ENCODE results near the gene PPFIA4. TPM values are rescaled to one million over a fixed set of nuclear protein-coding genes. Genes with fewer than 3 reads are reported as not detected.
"Not testable (repeated sequence)": the region's sequence is repeated elsewhere in the genome, so short reads cannot be mapped to it uniquely, and the experiment has no call there.

PPFIA4 gene
- total RNA-seq, 2 donors from 2014 or later = 5.4 to 18.8 TPM

DNA sequence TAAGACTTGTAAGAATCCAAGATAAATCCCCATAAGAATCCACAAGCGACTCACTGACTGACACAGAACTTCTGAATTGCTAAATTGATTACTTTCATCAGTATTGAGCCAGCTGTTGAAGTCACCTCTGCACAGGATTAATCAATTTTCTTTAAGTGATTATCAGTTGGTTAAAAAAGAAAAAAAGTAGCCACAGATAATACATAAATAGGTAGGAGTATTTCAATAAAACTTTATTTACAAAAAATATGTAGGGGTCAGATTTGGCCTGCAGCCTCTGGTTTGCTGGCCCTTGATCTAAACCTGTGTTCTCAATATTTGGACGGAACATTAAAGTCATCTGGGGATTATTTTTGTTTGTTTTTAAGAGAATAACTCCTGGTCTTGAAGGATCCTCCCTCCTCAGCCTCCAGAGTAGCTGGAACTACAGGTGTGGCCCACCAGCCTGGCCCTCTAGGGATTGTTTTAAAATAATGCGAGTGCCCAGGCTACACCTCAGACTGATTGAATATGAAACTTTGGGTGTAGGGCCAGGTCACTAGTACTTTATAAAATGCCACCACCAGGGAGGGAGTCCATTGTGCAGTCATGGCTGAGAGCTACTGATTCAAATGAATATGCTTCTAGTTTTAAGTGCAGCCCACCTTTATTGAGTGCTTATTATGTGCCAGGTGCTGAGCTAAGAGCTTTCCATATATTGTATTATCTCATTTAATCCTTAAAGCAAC, 25.9 kb upstream of the PPFIA4 start:
- Mint-ChIP-seq H3K4me1 (ENCODE audit: low read depth) (peaks cover 10% of the 10 kb centered on the region), H3K27me3 (ENCODE audit: low read depth) (peaks cover 34% of the 10 kb centered on the region), H3K27ac (no peak overlapping the region), H3K36me3 (ENCODE audit: insufficient read depth in 2 of 2) (no peaks in the 10 kb centered on the region), H3K4me3 (no peak overlapping the region), H3K9me3 (no peaks in the 10 kb centered on the region)
- DNase-seq (no peak), ATAC-seq (replicated peaks in 1 of 2) (no peak)

DNA sequence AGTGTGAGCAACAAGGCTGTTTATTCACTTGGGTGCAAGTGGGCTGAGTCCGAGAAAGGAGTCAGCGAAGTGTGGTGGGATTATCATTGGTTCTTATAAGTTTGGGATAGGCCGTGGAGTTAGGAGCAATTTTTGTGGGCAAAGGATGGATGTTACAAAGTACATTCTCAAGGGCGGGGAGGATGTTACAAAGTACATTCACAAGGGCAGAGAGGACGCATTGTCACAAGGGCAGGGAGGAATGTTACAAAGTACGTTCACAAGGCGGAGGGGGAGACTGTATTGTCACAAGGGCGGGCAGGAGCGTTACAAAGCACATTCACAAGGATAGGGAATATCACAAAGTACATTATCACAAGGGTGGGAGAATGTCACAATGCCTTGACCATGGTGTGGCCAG, 24.3 kb upstream of the PPFIA4 start:
- Mint-ChIP-seq H3K36me3 (ENCODE audit: insufficient read depth in 2 of 2) (peaks cover 2 to 3% of the 10 kb centered on the region in 2 donors), H3K4me1 (ENCODE audit: low read depth) (peaks cover 26% of the 10 kb centered on the region), H3K27me3 (ENCODE audit: low read depth) (peaks cover 21% of the 10 kb centered on the region), H3K4me3 (no peak overlapping the region), H3K9me3 (no peaks in the 10 kb centered on the region), H3K27ac (no peak overlapping the region)
- ATAC-seq (replicated peaks in 1 of 2) (no peak), DNase-seq (no peak)

DNA sequence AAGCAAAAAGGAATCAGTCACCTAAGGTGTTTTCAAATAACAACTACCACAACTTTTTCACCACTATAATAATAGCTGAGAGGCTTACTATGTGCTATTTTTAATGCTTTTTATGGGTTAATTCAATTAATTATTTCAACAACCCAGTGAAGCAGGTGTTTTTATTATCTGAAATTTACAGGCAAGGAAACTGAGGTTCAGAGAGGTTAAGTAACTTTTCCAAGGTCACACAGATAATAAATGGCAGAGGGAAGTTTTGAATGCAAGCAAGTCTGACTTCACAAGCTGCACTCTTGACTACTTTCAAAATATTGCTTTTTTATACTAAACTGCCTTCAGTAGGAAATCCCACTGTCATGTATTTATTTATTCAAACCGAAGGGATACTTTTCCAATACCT, 23.3 kb upstream of the PPFIA4 start:
- H3K36me3 Mint-ChIP-seq (ENCODE audit: insufficient read depth in 2 of 2) = peaks cover 4% of the 10 kb centered on the region in 2 donors
- peaks cover 12% of the 10 kb centered on the region for H3K27me3 Mint-ChIP-seq (ENCODE audit: low read depth)
- ATAC-seq (replicated peaks in 1 of 2) (no peak), DNase-seq (no peak)
- H3K27ac Mint-ChIP-seq = no peak overlapping the region
- H3K4me3 Mint-ChIP-seq = no peak overlapping the region
- no peaks in the 10 kb centered on the region for H3K9me3 Mint-ChIP-seq
- peaks cover 26% of the 10 kb centered on the region for H3K4me1 Mint-ChIP-seq (ENCODE audit: low read depth)

DNA sequence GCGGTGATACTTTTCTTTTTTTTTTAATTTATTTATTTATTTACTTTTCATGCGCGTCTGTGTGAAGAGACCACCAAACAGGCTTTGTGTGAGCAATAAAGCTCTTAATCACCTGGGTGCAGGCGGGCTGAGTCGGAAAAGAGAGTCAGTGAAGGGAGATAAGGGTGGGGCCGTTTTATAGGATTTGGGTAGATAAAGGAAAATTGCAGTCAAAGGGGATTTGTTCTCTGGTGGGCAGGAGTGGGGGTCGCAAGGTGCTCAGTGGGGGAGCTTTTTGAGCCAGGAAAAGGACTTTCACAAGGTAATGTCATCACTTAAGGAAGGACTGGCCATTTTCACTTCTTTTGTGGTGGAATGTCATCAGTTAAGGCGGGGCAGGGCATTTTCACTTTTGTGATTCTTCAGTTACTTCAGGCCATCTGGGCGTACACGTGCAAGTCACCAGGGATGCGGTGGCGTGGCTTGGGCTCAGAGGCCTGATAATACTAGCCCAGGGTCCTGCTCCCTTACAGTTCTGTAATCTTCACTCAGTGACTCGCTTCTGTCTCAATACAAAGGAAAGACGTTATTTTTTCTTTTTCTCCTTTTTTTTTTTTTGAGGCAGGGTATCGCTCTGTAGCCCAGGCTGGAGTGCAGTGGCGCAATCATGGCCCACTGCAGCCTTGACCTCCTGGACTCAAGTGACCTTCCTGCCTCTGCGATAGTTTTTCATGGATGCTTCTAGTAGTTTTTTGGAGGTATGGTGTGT, 20.7 kb upstream of the PPFIA4 start:
- Mint-ChIP-seq H3K4me1 (ENCODE audit: low read depth) (peaks cover 30% of the 10 kb centered on the region), H3K27ac (peak overlapping the region; percentile 95), H3K4me3 (peak overlapping the region; percentile 83 to 84)
- DNase-seq; ATAC-seq (replicated peaks in 1 of 2); H3K36me3 Mint-ChIP-seq (ENCODE audit: insufficient read depth in 2 of 2); H3K9me3 Mint-ChIP-seq; H3K27me3 Mint-ChIP-seq (ENCODE audit: low read depth): not testable (repeated sequence)

DNA sequence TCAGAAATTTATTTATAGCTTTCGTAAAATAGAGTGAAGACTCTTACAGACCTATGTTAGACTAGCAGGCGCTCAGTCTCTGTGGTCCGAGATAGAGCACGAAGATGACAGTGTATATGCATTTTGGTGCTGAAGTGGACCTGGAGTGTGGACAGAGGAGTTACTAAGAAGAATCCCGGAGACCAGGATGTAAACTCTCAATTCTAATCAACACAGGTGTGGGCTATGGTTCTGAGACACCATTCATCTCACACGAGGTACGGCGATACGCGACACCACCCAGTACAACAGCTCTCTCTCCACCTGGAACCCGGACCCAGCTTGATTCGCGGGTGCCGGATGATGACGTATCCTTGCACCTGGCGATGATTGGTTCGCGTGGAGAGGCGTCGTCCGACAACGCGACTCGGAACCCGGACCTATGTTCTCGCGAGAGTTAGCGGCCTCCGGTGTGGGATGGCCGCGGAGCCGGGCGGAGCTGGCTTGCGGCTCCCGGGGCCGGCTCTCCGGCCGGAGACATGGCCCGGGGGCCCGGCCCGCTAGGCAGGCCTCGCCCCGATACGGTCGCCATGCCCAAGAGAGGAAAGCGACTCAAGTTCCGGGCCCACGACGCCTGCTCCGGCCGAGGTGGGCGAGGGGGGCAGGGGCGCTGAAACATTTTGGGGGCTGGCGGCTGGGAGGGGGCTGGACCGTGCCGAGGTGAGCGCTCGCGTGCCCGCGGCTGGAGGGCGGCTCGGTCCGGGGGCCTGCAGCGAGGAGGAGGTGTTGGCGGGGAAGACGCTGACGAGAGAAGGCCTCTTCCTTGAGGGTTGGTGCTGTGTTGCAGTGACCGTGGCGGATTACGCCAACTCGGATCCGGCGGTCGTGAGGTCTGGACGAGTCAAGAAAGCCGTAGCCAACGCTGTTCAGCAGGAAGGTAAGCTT, 19.1 kb upstream of the PPFIA4 start, which contains the start of gene TMEM183A:
Gene TMEM183A (plus strand): TSS at position 427 of the 924 bp plus-strand sequence. CDS start 92 bp downstream, at position 519.
- H3K27me3 Mint-ChIP-seq (ENCODE audit: low read depth) = no peaks in the 10 kb centered on the region

DNA sequence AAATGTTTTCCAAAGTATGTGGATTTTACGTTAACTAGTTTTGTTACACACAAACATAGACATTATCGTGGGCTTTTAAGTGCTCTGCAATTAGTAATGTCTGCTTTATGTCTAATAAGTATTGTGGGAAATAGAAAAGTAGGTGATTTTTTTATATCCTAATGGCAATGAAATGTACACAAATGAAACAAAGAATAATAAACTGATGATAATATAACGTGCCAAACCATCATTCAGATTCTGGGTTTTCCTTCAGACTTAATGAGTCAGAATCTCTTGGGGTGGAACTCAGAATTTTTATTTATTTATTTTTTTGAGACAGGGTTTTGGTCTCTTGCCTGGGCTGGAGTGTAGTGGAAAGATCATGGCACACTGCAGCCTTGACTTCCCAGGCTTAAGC, 17.1 kb upstream of the PPFIA4 start:
- Mint-ChIP-seq H3K27me3 (ENCODE audit: low read depth) (no peaks in the 10 kb centered on the region), H3K36me3 (ENCODE audit: insufficient read depth in 2 of 2) (peaks cover 8 to 21% of the 10 kb centered on the region in 2 donors), H3K9me3 (no peaks in the 10 kb centered on the region), H3K4me3 (peak overlapping the region; percentile 83 to 84), H3K4me1 (ENCODE audit: low read depth) (peaks cover 37% of the 10 kb centered on the region), H3K27ac (peak overlapping the region; percentile 83)
- ATAC-seq (replicated peaks in 1 of 2) = no peak
- no peak for DNase-seq

More for the DNA sequence above, 19.1 kb upstream of the PPFIA4 start, which contains the start of gene TMEM183A:
- DNase-seq (peak; percentile 95 to 96), ATAC-seq (replicated peaks in 1 of 2) (peak; percentile 91 to 93)
- Mint-ChIP-seq H3K4me1 (ENCODE audit: low read depth) (peaks cover 30% of the 10 kb centered on the region), H3K36me3 (ENCODE audit: insufficient read depth in 2 of 2) (peaks cover 5 to 16% of the 10 kb centered on the region in 2 donors), H3K27ac (peak within 1 kb of the TSS; percentile 95), H3K9me3 (no peaks in the 10 kb centered on the region), H3K4me3 (peak within 1 kb of the TSS; percentile 83 to 84)

DNA sequence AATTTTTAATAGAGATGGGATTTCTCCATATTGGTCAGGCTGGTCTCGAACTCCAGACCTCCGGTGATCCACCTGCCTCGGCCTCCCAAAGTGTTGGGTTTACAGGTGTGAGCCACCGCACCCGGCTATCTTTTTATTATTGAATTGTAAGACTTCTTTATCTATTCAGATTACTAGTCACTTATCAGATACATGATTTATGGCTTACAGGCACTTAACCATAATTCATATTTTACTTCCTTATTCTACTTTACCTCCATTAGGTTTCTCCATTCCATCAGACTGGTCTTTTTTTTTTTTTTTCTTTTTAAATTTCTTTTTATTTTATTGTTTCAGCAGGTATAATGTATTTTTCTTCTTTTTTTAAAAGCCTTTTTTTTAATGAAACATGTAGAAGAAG, 14.7 kb upstream of the PPFIA4 start:
- ATAC-seq (replicated peaks in 1 of 2) (no peak), DNase-seq (no peak)
- peaks cover 10 to 32% of the 10 kb centered on the region in 2 donors for H3K36me3 Mint-ChIP-seq (ENCODE audit: insufficient read depth in 2 of 2)
- no peaks in the 10 kb centered on the region for H3K9me3 Mint-ChIP-seq
- no peak overlapping the region for H3K4me3 Mint-ChIP-seq
- no peak overlapping the region for H3K27ac Mint-ChIP-seq
- peaks cover 25% of the 10 kb centered on the region for H3K4me1 Mint-ChIP-seq (ENCODE audit: low read depth)
- H3K27me3 Mint-ChIP-seq (ENCODE audit: low read depth) = no peaks in the 10 kb centered on the region

DNA sequence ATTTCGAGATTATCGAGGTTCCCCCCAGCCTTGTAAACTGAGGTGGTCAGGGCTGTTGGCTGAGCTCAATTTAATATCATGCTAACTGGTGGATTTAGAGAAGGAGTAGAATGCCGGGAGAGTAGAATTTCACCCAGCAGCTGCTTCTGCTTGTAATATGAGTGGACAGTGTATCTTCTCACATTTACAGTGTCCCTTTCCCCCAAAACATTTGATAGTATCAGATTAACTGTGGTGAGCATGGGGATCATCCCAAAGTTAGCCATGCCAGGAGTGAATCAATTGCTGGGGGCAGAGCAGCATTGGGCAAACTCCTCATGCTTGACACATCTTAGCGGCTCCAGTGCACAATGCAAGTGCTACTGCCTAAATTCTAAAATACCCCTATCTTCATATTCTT, 9.2 kb upstream of the PPFIA4 start:
- H3K9me3 Mint-ChIP-seq = no peaks in the 10 kb centered on the region
- H3K4me1 Mint-ChIP-seq (ENCODE audit: low read depth) = peaks cover 7% of the 10 kb centered on the region
- peak overlapping the region; percentile 28 for H3K27ac Mint-ChIP-seq
- no peak for DNase-seq
- no peaks in the 10 kb centered on the region for H3K27me3 Mint-ChIP-seq (ENCODE audit: low read depth)
- H3K4me3 Mint-ChIP-seq = no peak overlapping the region
- ATAC-seq (replicated peaks in 1 of 2) = no peak
- H3K36me3 Mint-ChIP-seq (ENCODE audit: insufficient read depth in 2 of 2) = peaks cover 14 to 32% of the 10 kb centered on the region in 2 donors

DNA sequence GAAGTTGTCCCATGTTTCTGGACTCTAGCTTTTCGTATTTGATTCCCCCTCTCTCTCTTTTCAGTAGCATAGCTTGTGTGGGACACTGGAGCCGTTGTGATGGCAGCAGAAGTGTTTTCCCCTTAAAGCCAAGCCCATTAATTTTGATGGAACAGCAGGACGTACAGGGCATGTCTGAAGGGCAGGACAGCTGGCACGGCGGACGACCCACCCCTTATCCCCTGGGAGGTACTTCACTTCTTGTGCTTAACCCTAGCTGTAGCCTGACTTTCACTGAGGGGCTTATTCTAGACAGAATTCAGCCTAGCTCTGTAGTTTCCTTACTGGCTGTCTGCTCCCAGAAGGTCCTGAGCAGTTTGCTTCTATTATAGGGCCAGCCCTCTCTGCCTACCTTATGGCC, 8.6 kb upstream of the PPFIA4 start:
- Mint-ChIP-seq H3K27ac (peak overlapping the region; percentile 28), H3K27me3 (ENCODE audit: low read depth) (no peaks in the 10 kb centered on the region), H3K4me1 (ENCODE audit: low read depth) (peaks cover 7% of the 10 kb centered on the region), H3K36me3 (ENCODE audit: insufficient read depth in 2 of 2) (peaks cover 12 to 32% of the 10 kb centered on the region in 2 donors), H3K9me3 (no peaks in the 10 kb centered on the region), H3K4me3 (no peak overlapping the region)
- no peak for ATAC-seq (replicated peaks in 1 of 2)
- no peak for DNase-seq

DNA sequence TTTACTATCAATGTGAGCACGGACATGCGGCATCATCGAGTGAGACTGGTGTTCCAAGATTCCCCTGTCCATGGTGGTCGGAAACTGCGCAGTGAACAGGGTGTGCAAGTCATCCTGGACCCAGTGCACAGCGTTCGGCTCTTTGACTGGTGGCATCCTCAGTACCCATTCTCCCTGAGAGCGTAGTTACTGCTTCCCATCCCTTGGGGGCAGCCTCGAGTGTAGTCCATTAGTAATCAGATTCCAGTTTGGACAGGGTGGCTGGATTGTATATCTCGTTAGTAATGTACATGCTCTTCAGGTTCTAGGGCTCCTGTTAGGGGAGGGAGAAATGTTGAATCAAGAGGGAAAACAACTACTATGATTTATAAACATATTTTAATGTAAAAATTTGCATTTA, 3.4 kb upstream of the PPFIA4 start:
- not testable (repeated sequence) for H3K9me3 Mint-ChIP-seq; DNase-seq; H3K4me3 Mint-ChIP-seq; H3K27ac Mint-ChIP-seq; ATAC-seq (replicated peaks in 1 of 2)
- Mint-ChIP-seq H3K36me3 (ENCODE audit: insufficient read depth in 2 of 2) (peaks cover 9 to 27% of the 10 kb centered on the region in 2 donors), H3K4me1 (ENCODE audit: low read depth) (peaks cover 17% of the 10 kb centered on the region), H3K27me3 (ENCODE audit: low read depth) (peaks cover 10% of the 10 kb centered on the region)

DNA sequence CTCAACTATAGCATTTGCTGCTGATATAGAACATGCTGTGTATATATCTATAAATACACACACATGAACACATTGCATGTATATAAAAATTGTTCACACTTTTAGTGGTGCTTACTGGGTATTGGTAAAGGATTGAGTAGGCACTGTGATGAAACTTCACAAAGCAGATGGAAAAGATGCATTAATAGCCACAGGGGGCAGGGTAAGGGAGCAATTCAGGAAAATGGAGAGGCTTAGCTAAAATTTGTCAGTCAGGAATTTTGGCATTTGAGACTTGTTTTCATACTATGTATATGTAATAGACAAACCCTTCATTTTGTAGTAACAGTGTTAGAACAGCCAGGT, 633 bp upstream of the PPFIA4 start:
- peaks cover 22% of the 10 kb centered on the region for H3K4me1 Mint-ChIP-seq (ENCODE audit: low read depth)

DNA sequence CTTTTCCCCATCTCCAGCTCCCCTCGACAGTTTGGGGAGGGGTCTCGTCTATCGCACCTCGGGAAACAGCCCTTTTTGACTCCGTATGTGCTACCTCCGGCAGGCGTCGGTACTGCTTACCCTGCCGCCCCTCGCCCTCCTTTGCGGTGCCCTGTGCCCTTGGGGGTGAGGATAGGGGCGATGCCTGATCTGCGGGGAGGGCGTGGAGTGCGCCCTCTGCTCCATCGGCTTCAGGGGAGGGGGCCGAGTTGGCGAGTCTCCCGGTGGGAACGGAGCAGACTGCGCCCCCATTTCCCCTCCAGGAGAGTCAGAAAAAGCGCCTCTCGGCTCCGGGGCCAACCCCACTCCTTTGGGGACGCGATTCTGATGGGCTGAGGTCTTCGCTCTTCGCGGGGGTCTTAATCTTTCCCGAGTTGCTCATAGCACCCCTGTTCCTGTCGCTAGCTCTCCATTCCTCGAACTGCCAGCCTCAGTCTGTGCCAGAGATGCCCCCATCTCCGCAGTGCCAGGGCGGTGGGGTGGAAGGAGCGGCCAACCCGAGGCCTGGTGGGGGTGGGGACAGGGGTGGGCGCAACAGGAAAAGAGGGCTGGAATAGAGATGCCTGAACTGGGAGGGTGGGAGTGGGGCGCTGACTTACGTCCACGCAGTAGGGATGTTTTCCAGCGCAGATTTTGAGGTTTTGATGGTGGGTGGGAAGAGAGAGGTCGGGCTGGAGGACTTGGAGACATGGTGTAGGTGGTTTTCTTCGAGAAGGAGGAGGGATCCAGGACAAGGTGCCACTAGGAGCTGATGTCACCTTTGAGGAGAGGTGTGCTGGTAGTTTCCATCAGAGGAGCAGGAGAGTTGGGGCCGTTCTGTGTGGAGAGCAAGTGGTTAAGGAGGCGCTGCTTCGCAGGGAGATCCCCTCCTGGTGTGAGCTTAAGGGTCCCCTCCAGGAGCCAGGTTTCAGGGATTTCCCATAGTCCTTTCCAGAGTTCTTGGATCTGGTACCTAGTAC, 674 bp downstream of the PPFIA4 start:
- DNase-seq (peak in 1 of 2 donors; percentile 15), ATAC-seq (replicated peaks in 1 of 2) (peak; percentile 49 to 52)
- Mint-ChIP-seq H3K27me3 (ENCODE audit: low read depth) (peaks cover 20% of the 10 kb centered on the region), H3K36me3 (ENCODE audit: insufficient read depth in 2 of 2) (peaks cover 4 to 11% of the 10 kb centered on the region in 2 donors), H3K27ac (no peak overlapping the region), H3K9me3 (peaks cover 4% of the 10 kb centered on the region in 2 donors), H3K4me1 (ENCODE audit: low read depth) (peaks cover 22% of the 10 kb centered on the region), H3K4me3 (peak overlapping the region; percentile 67 to 75)

More for the DNA sequence above, 633 bp upstream of the PPFIA4 start:
- H3K9me3 Mint-ChIP-seq = peaks cover 4% of the 10 kb centered on the region in 2 donors
- H3K27ac Mint-ChIP-seq = peak overlapping the region; percentile 98
- no peak for DNase-seq
- no peak for ATAC-seq (replicated peaks in 1 of 2)
- H3K27me3 Mint-ChIP-seq (ENCODE audit: low read depth) = peaks cover 20% of the 10 kb centered on the region
- peaks cover 5 to 20% of the 10 kb centered on the region in 2 donors for H3K36me3 Mint-ChIP-seq (ENCODE audit: insufficient read depth in 2 of 2)
- peak overlapping the region; percentile 74 to 75 for H3K4me3 Mint-ChIP-seq
